Omental fat pad (tissue), 4 donors: Measurements from ENCODE around the gene AGMO. TPM values are rescaled to one million over a fixed set of nuclear protein-coding genes. Genes with fewer than 3 reads are reported as not detected.

Experiments used
- ATAC-seq: fragments of 150-250 bp; one replicate; pipeline ENCODE4 v1.9.1; 2016; ENCODE audit warnings: mild to moderate bottlenecking, moderate library complexity; ENCODE audit not compliant: low FRiP score
- DNase-seq: peaks from one replicate; pipeline ENCODE4 v3.0.0-alpha.2; 2019; ENCODE audit warnings: low spot score
- total RNA-seq, 4 donors: library from RNA; depleted of rRNA; stranded (reverse); fragments of >200 nt; gene quantifications; one replicate each; pipeline ENCODE4 v1.1.0, GENCODE V29; 2016
- TF ChIP-seq, protein P1 (sequence below), 3 donors: fragments of 450-650 bp; IDR thresholded peaks; one replicate each; pipeline ENCODE4 v1.5.1; 2016 to 2017; ENCODE audit warnings: antibody characterized with exemption in 3 of 3, mild to moderate bottlenecking in 3 of 3, moderate library complexity in 2 of 3

AGMO gene
- total RNA-seq, 4 donors from 2014 or later = 2.2 to 21.1 (median 3.9) TPM

DNA sequence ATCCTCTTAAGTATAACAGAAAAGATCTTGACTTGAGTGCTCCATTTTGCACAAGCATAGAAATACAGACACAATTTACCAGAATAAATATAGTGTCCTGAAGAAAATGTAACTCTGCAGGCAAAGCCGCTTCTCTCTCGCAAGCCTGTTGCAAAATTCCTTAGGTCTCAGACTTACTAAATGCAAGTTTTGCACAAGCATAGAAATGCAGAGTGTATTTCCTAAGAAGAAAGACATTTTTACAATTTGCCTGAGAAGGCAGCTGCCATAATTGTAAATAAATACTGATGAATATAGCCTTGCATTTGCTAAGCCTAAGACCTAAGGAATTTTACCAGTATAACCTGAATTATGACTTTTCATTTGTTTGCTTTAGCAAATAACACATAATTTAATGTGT is 67.1 kb downstream of the AGMO start:
- TF ChIP-seq, protein P1, sequence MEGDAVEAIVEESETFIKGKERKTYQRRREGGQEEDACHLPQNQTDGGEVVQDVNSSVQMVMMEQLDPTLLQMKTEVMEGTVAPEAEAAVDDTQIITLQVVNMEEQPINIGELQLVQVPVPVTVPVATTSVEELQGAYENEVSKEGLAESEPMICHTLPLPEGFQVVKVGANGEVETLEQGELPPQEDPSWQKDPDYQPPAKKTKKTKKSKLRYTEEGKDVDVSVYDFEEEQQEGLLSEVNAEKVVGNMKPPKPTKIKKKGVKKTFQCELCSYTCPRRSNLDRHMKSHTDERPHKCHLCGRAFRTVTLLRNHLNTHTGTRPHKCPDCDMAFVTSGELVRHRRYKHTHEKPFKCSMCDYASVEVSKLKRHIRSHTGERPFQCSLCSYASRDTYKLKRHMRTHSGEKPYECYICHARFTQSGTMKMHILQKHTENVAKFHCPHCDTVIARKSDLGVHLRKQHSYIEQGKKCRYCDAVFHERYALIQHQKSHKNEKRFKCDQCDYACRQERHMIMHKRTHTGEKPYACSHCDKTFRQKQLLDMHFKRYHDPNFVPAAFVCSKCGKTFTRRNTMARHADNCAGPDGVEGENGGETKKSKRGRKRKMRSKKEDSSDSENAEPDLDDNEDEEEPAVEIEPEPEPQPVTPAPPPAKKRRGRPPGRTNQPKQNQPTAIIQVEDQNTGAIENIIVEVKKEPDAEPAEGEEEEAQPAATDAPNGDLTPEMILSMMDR (IDR thresholded peaks at IDR 0.05) = no peak
- DNase-seq = no peak
- no peak for ATAC-seq

DNA sequence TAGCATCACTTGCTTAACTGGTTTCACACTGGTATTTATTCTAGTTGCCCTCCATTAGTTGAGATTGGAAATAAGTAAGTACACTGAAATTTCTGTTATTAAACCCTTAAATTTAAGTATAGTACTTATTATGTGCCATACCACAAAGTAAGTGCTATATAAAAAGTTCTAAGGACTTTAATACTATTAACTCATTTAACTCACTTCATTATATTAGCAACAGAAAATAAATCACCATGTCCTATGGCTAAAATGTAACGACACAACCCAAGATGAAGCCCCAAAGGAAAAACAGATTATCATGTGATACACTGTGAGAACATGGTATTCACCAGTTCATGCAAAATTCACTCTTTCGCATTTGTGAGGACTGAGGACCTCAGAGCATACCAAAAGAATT is 70.5 kb downstream of the AGMO start:
- no peak for DNase-seq
- TF ChIP-seq, protein P1 (IDR thresholded peaks at IDR 0.05) = no peak
- no peak for ATAC-seq

DNA sequence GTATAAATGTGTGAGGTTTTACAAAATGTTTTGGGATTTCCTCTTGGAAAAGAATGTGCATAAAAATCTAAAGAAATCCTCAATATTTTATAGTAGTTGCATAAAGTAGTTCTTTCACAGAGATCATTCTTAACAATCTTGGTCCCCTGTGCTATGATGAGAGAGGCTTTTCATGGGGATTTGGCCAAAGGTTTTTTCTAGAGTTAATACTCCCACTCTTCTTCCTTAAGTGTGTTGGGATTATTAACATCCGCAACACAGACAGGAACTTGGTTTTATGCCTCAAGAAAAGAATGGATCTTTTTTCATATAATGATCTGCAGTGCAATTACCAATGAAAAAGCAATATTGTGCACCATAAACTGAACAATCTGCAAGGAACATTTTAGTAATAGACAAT is 71.5 kb downstream of the AGMO start:
- ATAC-seq = no peak
- TF ChIP-seq, protein P1 (IDR thresholded peaks at IDR 0.05) = no peak
- no peak for DNase-seq

DNA sequence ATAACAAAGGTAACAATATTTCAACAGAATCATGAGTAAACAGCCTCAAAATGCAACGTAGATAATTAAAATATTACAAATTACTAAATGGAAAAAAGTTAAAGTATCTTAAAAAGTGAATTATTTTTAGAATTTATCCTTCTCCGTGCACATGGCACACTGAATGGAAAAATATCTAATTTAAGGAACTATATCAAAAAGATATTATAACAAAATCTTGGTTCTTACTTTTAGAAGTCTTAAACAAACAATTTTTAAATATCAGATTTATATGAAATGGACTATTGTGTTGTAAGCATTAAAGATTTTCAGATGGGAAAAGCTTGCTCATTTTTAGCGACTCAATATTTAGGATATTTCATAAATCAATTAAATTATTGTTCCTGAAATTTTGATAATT is 72.0 kb downstream of the AGMO start:
- TF ChIP-seq, protein P1 (IDR thresholded peaks at IDR 0.05) = no peak
- ATAC-seq (no peak), DNase-seq (no peak)

DNA sequence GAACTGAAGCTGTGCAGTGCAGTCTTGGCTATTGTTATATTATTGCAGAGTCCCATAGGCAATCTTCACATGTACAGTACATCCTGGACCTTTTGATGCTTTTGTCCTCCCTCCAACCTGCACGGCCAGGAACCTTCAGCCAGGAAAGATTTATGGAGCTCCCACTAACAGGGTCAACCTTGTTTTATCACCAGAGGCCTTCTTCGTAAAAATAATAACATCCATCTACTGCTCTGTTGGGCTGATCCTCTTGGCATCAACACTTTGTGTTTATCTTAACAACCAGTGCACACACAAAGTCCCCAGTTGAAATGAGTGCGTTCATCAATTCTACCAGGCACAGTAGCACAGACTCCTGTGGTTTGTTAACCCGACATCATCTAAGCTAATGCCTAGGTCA is 72.4 kb downstream of the AGMO start:
- ATAC-seq = no peak
- DNase-seq = no peak

DNA sequence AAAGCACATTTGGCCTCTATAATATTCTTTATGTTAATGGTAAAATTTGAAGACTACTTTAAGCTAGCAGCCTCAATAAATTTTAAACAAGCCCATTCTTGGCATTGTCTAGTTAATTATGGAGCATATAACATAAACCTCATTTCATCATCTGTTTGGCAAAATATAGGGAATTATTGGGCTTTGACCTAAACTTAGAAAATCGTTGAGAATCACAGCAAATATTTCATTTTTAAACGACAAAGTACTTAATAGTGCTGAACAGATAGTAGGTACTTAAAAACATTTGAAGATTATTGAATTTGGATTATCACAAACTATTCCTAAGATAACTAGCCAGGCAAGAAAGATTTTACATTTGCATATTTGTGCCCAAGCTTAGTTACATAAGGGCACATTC is 73.4 kb downstream of the AGMO start:
- DNase-seq (no peak), ATAC-seq (no peak)
- TF ChIP-seq, protein P1 (IDR thresholded peaks at IDR 0.05) = no peak

More for the DNA sequence above, 72.4 kb downstream of the AGMO start:
- TF ChIP-seq, protein P1 (IDR thresholded peaks at IDR 0.05) = no peak

DNA sequence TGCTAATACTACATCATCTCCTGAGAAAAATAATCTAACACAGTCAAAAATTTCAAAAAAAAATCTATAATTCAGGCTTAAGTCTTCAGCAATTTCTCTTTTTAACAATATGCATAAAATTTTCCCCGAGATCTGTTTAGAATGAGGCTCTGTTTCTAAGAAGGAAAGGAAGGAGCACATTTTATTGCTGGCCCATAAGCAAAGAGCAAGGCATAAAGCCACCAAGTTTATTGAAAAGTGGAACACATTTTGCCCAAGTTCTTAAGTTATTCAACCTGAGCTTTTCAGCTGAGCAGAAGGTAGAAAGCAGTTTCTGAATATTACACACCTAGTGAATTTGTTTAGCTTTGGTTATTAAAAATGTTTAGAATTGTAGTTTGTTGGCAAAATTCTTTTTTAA is 73.9 kb downstream of the AGMO start:
- DNase-seq (no peak), ATAC-seq (no peak)
- TF ChIP-seq, protein P1 (IDR thresholded peaks at IDR 0.05) = no peak
